SK-N-MC (cell line): Measurements from ENCODE around the gene PEX11G.

Experiments used
- DNase-seq: peaks from one replicate; pipeline ENCODE4 v3.0.0-alpha.2; 2011; ENCODE audit warnings: low read depth, low spot score
- H3K27ac ChIP-seq: fragments of 200-600 bp; sonication (generic); 2 replicates; pipeline ENCODE4 v1.5.1; 2016; ENCODE audit warnings: mixed run types
- H3K36me3 ChIP-seq: fragments of 200-600 bp; sonication (generic); 2 replicates; pipeline ENCODE4 v1.6.1; 2017; ENCODE audit warnings: antibody characterized with exemption, low read length, mixed read lengths; ENCODE audit not compliant: insufficient read depth
- H3K4me3 ChIP-seq: fragments of 200-600 bp; sonication (generic); 2 replicates; pipeline ENCODE4 v1.5.1; 2016
- H3K9ac ChIP-seq: fragments of 200-600 bp; sonication (generic); 2 replicates; pipeline ENCODE4 v1.8.0; 2017; ENCODE audit warnings: mixed run types, mixed read lengths; ENCODE audit not compliant: insufficient read length
- H3K9me3 ChIP-seq: fragments of 200-600 bp; sonication (generic); 2 replicates; pipeline ENCODE4 v1.6.1; 2017; ENCODE audit warnings: low read depth, mild to moderate bottlenecking, antibody characterized with exemption, low read length, moderate library complexity, mixed read lengths
- EZH2 ChIP-seq: fragments of 200-600 bp; sonication (generic); IDR thresholded peaks from one replicate; pipeline ENCODE4 v1.6.1; 2017; ENCODE audit warnings: antibody characterized with exemption
- FOXP2 ChIP-seq: optimal IDR thresholded peaks from 2 replicates; pipeline ENCODE3; 2011; ENCODE audit warnings: mild to moderate bottlenecking, moderate library complexity; ENCODE audit not compliant: insufficient read depth; ENCODE audit errors: extremely low read length, control extremely low read depth
- POLR2AphosphoS5 ChIP-seq: IDR thresholded peaks from 2 replicates; pipeline ENCODE4 v1.6.1; 2012; ENCODE audit warnings: mild to moderate bottlenecking, low read depth, low read length, borderline replicate concordance

PEX11G gene

GRCh38 chr19:7529610-7530490, 41.0 kb upstream of the PEX11G start:
- no peak for DNase-seq
- no peak overlapping the region for H3K4me3 ChIP-seq
- H3K27ac ChIP-seq: no peak overlapping the region
- TF ChIP-seq FOXP2 (no peak), EZH2 (no peak), POLR2AphosphoS5 (no peak)
- H3K9ac ChIP-seq: no peak overlapping the region
- H3K36me3 ChIP-seq: no peaks in the 10 kb centered on the region; the same call in 1 of the 2 replicates
- no peaks in the 10 kb centered on the region for H3K9me3 ChIP-seq

GRCh38 chr19:7529246-7529600, 40.4 kb upstream of the PEX11G start:
- TF ChIP-seq FOXP2 (no peak), POLR2AphosphoS5 (no peak), EZH2 (no peak)
- no peaks in the 10 kb centered on the region; the same call in 1 of the 2 replicates for H3K36me3 ChIP-seq
- H3K9me3 ChIP-seq: no peaks in the 10 kb centered on the region
- no peak overlapping the region for H3K9ac ChIP-seq
- no peak overlapping the region for H3K27ac ChIP-seq
- DNase-seq: no peak
- no peak overlapping the region for H3K4me3 ChIP-seq

DNA sequence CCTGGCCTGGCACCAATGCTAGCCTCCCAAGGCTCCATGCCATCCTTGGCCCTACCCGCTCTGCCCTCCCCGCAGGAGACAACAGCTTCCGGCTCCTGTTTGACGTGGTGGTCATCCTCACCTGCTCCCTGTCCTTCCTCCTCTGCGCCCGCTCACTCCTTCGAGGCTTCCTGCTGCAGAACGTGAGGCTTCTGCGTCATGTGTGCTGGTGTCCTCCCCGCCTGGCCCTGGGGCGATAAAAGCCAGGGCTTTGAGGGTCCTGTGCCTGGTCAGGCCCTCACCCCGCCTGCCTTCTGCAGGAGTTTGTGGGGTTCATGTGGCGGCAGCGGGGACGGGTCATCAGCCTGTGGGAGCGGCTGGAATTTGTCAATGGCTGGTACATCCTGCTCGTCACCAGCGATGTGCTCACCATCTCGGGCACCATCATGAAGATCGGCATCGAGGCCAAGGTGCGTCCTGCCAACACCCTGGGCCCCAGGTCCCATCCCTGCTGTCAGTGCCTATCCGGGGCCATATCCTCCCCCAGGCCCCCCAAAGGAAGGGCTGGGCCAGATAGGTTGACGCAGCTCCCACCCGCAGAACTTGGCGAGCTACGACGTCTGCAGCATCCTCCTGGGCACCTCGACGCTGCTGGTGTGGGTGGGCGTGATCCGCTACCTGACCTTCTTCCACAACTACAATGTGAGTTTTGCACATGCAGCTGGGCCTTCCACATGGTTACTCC, 39.8 kb upstream of the PEX11G start:
- TF ChIP-seq POLR2AphosphoS5 (no peak), EZH2 (no peak), FOXP2 (no peak)
- DNase-seq: no peak
- no peaks in the 10 kb centered on the region for H3K9me3 ChIP-seq
- H3K36me3 ChIP-seq: no peaks in the 10 kb centered on the region; the same call in 1 of the 2 replicates
- H3K4me3 ChIP-seq: no peak overlapping the region
- no peak overlapping the region for H3K9ac ChIP-seq
- no peak overlapping the region for H3K27ac ChIP-seq

- H3K4me3 ChIP-seq: no peak overlapping the region
- DNase-seq: no peak
- H3K9me3 ChIP-seq: no peaks in the 10 kb centered on the region
- H3K27ac ChIP-seq: no peak overlapping the region
- no peak overlapping the region for H3K9ac ChIP-seq
- no peaks in the 10 kb centered on the region; the same call in 1 of the 2 replicates for H3K36me3 ChIP-seq
- no peak for TF ChIP-seq EZH2
- no peak for TF ChIP-seq FOXP2
- TF ChIP-seq POLR2AphosphoS5: no peak
Observed at GRCh38 chr19:7528192-7528519, 39.3 kb upstream of the PEX11G start.

DNA sequence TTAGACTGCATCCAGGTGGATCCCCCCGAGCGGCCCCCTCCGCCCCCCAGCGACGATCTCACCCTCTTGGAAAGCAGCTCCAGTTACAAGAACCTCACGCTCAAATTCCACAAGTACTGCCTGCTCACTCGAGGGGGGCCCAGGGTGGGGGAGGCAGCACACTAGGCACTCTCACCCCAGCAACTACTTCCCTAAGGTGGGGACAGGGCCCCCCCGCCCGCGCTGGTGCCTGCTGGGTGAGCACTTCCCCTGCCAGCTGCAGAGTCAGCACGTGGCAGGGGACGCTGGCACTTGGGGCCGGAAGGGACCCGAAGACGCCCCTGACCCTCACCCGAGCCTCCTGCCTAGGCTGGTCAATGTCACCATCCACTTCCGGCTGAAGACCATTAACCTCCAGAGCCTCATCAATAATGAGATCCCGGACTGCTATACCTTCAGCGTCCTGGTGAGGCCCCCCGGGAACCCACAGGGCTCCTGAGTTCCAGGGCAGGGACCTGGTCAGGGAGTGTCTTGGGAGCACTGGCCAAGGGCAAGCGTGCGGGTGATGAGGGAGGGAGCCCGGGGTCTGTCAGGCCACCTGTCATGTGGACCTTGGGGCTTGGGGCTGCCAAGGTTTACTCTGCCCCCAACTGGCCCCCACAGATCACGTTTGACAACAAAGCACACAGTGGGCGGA, 38.8 kb upstream of the PEX11G start:
- H3K27ac ChIP-seq: no peak overlapping the region
- no peaks in the 10 kb centered on the region for H3K9me3 ChIP-seq
- no peaks in the 10 kb centered on the region; the same call in 1 of the 2 replicates for H3K36me3 ChIP-seq
- TF ChIP-seq EZH2 (no peak), FOXP2 (no peak), POLR2AphosphoS5 (no peak)
- DNase-seq: no peak
- no peak overlapping the region for H3K9ac ChIP-seq
- H3K4me3 ChIP-seq: no peak overlapping the region

- no peak for DNase-seq
- H3K36me3 ChIP-seq: no peaks in the 10 kb centered on the region; the same call in 1 of the 2 replicates
- no peaks in the 10 kb centered on the region for H3K9me3 ChIP-seq
- H3K27ac ChIP-seq: no peak overlapping the region
- no peak overlapping the region for H3K4me3 ChIP-seq
- TF ChIP-seq POLR2AphosphoS5 (no peak), EZH2 (no peak)
- no peak overlapping the region for H3K9ac ChIP-seq
Observed at GRCh38 chr19:7526059-7526929, 37.5 kb upstream of the PEX11G start.

- Histone ChIP-seq H3K36me3 (no peaks in the 10 kb centered on the region; the same call in 1 of the 2 replicates), H3K4me3 (no peak overlapping the region), H3K9ac (no peak overlapping the region), H3K27ac (no peak overlapping the region), H3K9me3 (no peaks in the 10 kb centered on the region)
- no peak for DNase-seq
- TF ChIP-seq FOXP2 (no peak), EZH2 (no peak), POLR2AphosphoS5 (no peak)
Observed at GRCh38 chr19:7524992-7525739, 36.3 kb upstream of the PEX11G start.
